Measurements from ENCODE around the gene SLC12A6. TPM values are rescaled to one million over a fixed set of nuclear protein-coding genes. Genes with fewer than 3 reads are reported as not detected.

Gene SLC12A6
- total and polyA plus RNA-seq, 5 experiments from 2014 or later = 4.0 to 138 (median 13.3) TPM

GRCh38 chr15:34336991-34337556, 507 bp downstream of the SLC12A6 start:
- Mint-ChIP-seq H3K27me3 (no peaks in the 10 kb centered on the region), H3K9me3 (no peaks in the 10 kb centered on the region), H3K36me3 (peaks cover 5 to 27% (median 7%) of the 10 kb centered on the region in 3 donors), H3K4me1 (peaks cover 25 to 77% (median 61%) of the 10 kb centered on the region in 4 donors), H3K27ac (peak overlapping the region; percentile 90 to 99 (median 97)), H3K4me3 (peak overlapping the region; percentile 91 to 100 (median 99))
- POLR2A ChIA-PET = interaction anchor here (0.8 to 9.0 kb wide), 13 partner anchors 14 to 294 kb away, joined by 3 to 215 read pairs (median 4); partner anchors contain the start of genes EMC7, GOLGA8B, KATNBL1 and LPCAT4
- ATAC-seq = peak; percentile 17 to 21
- DNase-seq = peak in 7 of 10 donors; percentile 10 to 65 (median 16)

DNA sequence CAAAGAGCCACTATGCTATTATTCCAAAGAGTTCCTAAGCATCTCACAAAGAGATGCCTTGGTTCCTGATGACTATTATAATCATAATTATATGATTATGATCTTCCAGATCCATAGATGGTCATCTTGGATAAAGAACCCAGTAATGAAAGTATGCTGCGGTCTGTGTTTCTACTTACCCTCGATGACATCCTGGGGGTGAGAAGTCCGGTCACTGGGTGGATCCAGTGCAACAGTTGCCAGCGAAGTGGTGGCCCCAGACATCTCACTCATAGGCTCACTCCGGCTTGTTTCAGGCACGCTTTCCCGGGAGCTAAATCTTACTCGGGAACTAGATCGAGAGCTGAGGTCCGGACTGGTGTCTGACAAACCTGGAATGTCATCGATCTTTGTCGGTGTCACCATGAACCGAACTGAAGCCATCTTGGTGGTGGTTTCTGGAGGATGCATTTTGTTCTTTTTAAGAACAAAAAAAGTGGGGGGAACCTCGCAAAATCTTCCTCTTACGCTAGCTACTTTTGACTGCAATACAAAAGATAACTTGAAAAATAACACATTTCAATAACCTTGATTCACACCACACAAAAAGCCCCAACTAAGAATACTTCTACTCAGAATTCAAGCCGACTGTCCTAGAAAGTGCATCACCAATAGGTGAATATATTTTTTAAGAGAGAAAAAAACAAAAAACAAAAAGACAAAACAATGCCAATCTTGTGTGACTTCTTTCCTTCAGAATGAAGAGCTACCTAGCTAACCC, 1.2 kb downstream of the SLC12A6 start:
- POLR2A ChIA-PET = interaction anchor here (0.8 to 9.0 kb wide), 7 partner anchors 13 to 247 kb away, joined by 3 to 215 read pairs (median 6); partner anchors contain the start of genes EMC7, GOLGA8B, LPCAT4 and PGBD4
- Mint-ChIP-seq H3K27ac (peak overlapping the region; percentile 90 to 99 (median 97)), H3K9me3 (no peaks in the 10 kb centered on the region), H3K27me3 (no peaks in the 10 kb centered on the region), H3K36me3 (peaks cover 1 to 21% (median 5%) of the 10 kb centered on the region in 3 donors), H3K4me1 (peaks cover 27 to 77% (median 60%) of the 10 kb centered on the region in 4 donors), H3K4me3 (peak overlapping the region; percentile 91 to 100 (median 99))
- no peak for ATAC-seq
- DNase-seq = peak in 2 of 10 donors; percentile 24 to 28

- Mint-ChIP-seq H3K4me1 (peaks cover 30 to 82% (median 59%) of the 10 kb centered on the region in 4 donors), H3K4me3 (peak overlapping the region; percentile 91 to 100 (median 99)), H3K9me3 (no peaks in the 10 kb centered on the region), H3K27me3 (no peaks in the 10 kb centered on the region), H3K36me3 (peaks cover 0 to 11% (median 2%) of the 10 kb centered on the region in 3 donors), H3K27ac (peak overlapping the region; percentile 90 to 99 (median 97))
- ATAC-seq (no peak), DNase-seq (no peak)
- POLR2A ChIA-PET = interaction anchor here (1.1 to 9.0 kb wide), 3 partner anchors 12 to 32 kb away, joined by 4 to 215 read pairs (median 44); partner anchors contain the start of gene LPCAT4
Observed at GRCh38 chr15:34335176-34336032, 2.2 kb downstream of the SLC12A6 start.

GRCh38 chr15:34334672-34335071, 2.9 kb downstream of the SLC12A6 start:
- POLR2A ChIA-PET = interaction anchor here (1.5 to 9.0 kb wide), 2 partner anchors 11 to 33 kb away, joined by 6 to 215 read pairs; partner anchors contain the start of gene LPCAT4
- Mint-ChIP-seq H3K36me3 (peaks cover 0 to 4% (median 0%) of the 10 kb centered on the region in 3 donors), H3K9me3 (no peaks in the 10 kb centered on the region), H3K4me1 (peaks cover 32 to 82% (median 59%) of the 10 kb centered on the region in 4 donors), H3K27me3 (no peaks in the 10 kb centered on the region), H3K27ac (peak overlapping the region; percentile 53 to 99 (median 95)), H3K4me3 (peak overlapping the region; percentile 91 to 100 (median 99))
- ATAC-seq (no peak), DNase-seq (no peak)

DNA sequence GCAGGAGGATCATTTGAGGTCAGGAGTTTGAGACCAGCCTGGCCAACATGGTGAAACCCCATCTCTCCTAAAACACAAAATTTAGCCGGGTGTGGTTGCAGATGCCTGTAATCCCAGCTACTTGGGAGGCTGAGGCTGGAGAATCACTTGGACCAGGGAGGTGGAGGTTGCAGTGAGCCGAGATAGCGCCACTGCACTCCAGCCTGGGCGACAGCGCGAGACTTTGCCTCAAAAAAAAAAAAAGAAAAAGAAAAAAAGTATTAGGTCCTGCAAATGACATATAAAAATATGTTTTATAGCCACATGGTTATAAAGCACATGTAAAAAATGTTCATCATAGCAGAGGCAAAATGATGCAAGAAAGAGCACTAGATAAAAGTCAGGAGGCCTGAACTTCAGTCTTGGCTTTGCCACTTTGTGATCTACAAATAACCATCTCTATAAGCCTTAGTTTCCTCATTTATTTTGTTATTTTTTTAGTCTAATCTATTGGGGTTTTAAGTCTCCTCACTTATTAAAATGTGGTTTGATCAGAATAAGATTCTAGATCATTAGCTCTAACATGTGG, 4.9 kb downstream of the SLC12A6 start:
- ATAC-seq = no peak
- Mint-ChIP-seq H3K36me3 (no peaks in the 10 kb centered on the region), H3K4me3 (peak overlapping the region in 8 of 10 donors; percentile 20 to 71 (median 51)), H3K27me3 (no peaks in the 10 kb centered on the region), H3K4me1 (peaks cover 37 to 93% (median 68%) of the 10 kb centered on the region in 4 donors), H3K9me3 (no peaks in the 10 kb centered on the region), H3K27ac (peak overlapping the region; percentile 48 to 99 (median 88))
- no peak for DNase-seq
- POLR2A ChIA-PET = interaction anchor here (0.6 to 9.0 kb wide), 4 partner anchors 9 to 108 kb away, joined by 3 to 215 read pairs (median 4); partner anchors contain the start of gene EMC4

DNA sequence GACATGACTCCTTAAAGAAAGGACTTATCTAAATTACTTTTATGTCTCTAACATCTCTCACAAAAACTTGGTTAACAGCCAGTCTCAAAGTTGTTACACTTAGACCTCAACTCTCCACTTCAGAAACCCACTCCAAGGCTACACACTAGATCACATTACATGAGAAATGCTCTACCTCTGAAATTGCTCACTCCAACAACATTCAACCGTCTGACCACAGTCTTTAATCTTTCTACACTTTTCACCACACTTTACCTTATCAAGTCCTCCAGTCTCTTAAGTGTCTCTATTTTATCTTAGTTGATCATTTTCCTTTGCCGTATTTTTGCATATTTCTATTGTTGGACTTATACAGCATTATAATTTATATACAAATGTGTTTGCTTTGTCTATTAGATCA, 5.8 kb downstream of the SLC12A6 start:
- peaks cover 34 to 97% (median 67%) of the 10 kb centered on the region in 4 donors for H3K4me1 Mint-ChIP-seq
- ATAC-seq (peak; percentile 76 to 77), DNase-seq (peak in 5 of 10 donors; percentile 15 to 59 (median 39))
- no peaks in the 10 kb centered on the region for H3K27me3 Mint-ChIP-seq
- H3K27ac Mint-ChIP-seq = peak overlapping the region; percentile 24 to 99 (median 84)
- POLR2A ChIA-PET = interaction anchor here (9.0 kb wide), 1 partner anchor 8 kb away, joined by 215 read pairs; no protein-coding TSS in a partner anchor
- no peaks in the 10 kb centered on the region for H3K36me3 Mint-ChIP-seq
- peak overlapping the region; percentile 6 to 71 (median 48) for H3K4me3 Mint-ChIP-seq
- no peaks in the 10 kb centered on the region for H3K9me3 Mint-ChIP-seq

DNA sequence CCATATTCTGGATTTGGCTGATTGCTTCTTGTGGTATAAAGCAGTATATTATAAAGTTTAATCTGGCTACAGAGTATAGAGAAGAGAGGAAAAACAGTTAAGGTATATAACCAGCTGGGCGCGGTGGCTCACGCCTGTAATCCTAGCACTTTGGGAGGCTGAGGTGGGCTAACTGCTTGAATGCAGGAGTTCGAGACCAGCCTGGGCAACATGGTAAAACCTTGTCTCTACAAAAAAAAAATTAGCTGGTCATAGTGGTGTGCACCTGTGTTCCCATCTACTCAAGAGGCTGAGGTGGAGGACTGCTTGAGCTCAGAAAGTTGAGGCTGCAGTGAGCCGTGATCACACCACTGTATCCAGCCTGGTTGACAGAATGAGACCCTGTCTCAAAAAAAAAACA, 7.3 kb downstream of the SLC12A6 start:
- Mint-ChIP-seq H3K4me1 (peaks cover 23 to 96% (median 62%) of the 10 kb centered on the region in 4 donors), H3K36me3 (no peaks in the 10 kb centered on the region), H3K4me3 (peak overlapping the region in 7 of 10 donors; percentile 3 to 69 (median 39)), H3K9me3 (no peaks in the 10 kb centered on the region), H3K27ac (peak overlapping the region in 9 of 10 donors; percentile 69 to 92 (median 89)), H3K27me3 (no peaks in the 10 kb centered on the region)
- ATAC-seq (no peak), DNase-seq (no peak)
- POLR2A ChIA-PET = interaction anchor here (0.8 to 15.0 kb wide), 5 partner anchors 6 to 228 kb away, joined by 3 to 215 read pairs (median 7); partner anchors contain the start of genes EMC4, EMC7, NOP10 and NUTM1

GRCh38 chr15:34329006-34329405, 8.6 kb downstream of the SLC12A6 start:
- peak overlapping the region; percentile 24 to 81 (median 72) for H3K4me3 Mint-ChIP-seq
- no peaks in the 10 kb centered on the region for H3K27me3 Mint-ChIP-seq
- no peak for ATAC-seq
- POLR2A ChIA-PET = interaction anchor here (0.9 to 15.0 kb wide), 4 partner anchors 7 to 38 kb away, joined by 3 to 215 read pairs (median 28); partner anchors contain the start of genes LPCAT4, NOP10 and SLC12A6
- peaks cover 21 to 87% (median 62%) of the 10 kb centered on the region in 4 donors for H3K4me1 Mint-ChIP-seq
- H3K27ac Mint-ChIP-seq = peak overlapping the region; percentile 71 to 95 (median 91)
- DNase-seq = no peak
- H3K36me3 Mint-ChIP-seq = no peaks in the 10 kb centered on the region
- H3K9me3 Mint-ChIP-seq = no peaks in the 10 kb centered on the region

DNA sequence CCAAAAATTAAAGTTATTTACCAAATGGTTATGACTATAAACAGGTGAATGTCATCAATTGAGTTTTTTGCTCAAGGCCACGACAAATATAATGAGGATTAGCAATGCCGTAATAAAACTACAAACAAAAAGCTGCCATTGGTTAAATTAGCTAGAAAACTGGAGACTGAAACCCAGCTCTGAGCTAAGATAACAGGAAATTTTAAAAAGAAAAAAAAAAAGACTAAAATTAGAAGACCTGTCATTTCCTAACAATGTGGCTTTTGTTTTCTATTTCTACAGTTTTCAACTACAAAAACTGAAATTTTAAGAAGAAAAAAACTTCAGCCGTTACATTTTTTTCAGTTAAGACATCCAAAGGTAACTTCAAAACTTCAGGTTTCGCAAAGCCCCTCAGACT, 9.7 kb downstream of the SLC12A6 start:
- H3K4me3 Mint-ChIP-seq = peak overlapping the region; percentile 57 to 82 (median 76)
- ATAC-seq (peak; percentile 12), DNase-seq (no peak)
- H3K27me3 Mint-ChIP-seq = no peaks in the 10 kb centered on the region
- H3K36me3 Mint-ChIP-seq = no peaks in the 10 kb centered on the region
- POLR2A ChIA-PET = interaction anchor here (0.7 to 15.0 kb wide), 6 partner anchors 9 to 75 kb away, joined by 3 to 215 read pairs (median 6); partner anchors contain the start of genes LPCAT4, NOP10, NUTM1 and SLC12A6
- no peaks in the 10 kb centered on the region for H3K9me3 Mint-ChIP-seq
- H3K4me1 Mint-ChIP-seq = peaks cover 19 to 85% (median 58%) of the 10 kb centered on the region in 4 donors
- H3K27ac Mint-ChIP-seq = peak overlapping the region; percentile 71 to 94 (median 91)

DNA sequence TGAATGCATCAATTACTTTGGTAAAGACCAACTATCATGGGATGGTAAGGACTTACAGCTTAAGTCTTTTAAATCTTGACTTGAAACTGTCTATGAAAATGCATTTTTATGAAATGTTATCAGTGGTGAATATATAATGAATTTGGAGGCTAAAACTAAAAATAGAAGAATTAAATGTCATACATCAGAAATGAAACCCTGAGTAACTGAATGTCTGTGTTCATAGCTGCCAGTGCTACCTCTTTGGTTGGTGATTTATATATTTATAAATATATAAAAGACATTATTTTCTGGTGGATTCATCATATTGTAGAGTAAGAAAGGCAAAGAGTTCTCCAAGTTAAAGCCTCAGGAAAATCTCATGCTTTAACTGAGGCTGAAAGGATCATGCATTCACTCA, 12.2 kb downstream of the SLC12A6 start:
- Mint-ChIP-seq H3K4me3 (peak overlapping the region in 1 of 10 donors; percentile 54), H3K4me1 (peaks cover 15 to 68% (median 54%) of the 10 kb centered on the region in 4 donors), H3K27ac (peak overlapping the region in 5 of 10 donors; percentile 1 to 76 (median 46)), H3K9me3 (no peaks in the 10 kb centered on the region), H3K27me3 (no peaks in the 10 kb centered on the region), H3K36me3 (no peaks in the 10 kb centered on the region)
- ATAC-seq (no peak), DNase-seq (no peak)
- POLR2A ChIA-PET = interaction anchor here (0.6 to 15.0 kb wide), 3 partner anchors 11 to 240 kb away, joined by 3 to 215 read pairs (median 4); partner anchors contain the start of gene SLC12A6

DNA sequence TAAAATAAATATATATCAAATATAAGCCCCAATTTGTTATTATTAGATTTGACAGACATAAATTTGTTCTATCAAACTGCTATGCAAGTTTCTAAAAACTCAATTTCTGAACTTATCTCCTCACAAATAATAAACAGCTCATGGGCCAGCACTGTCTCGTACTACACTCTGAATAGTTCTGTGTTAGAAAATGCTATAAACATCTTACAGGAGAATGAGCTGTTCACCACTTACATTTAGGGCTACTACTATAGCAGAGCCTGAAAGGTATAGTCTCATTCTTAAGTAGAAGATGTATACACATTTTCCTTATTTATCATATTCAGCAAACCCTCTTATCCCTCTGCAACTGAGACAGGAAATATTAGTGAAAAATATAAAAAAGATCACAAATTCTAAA, 12.6 kb downstream of the SLC12A6 start:
- Mint-ChIP-seq H3K27ac (peak overlapping the region in 4 of 10 donors; percentile 19 to 66 (median 46)), H3K9me3 (no peaks in the 10 kb centered on the region), H3K36me3 (no peaks in the 10 kb centered on the region), H3K27me3 (no peaks in the 10 kb centered on the region), H3K4me1 (peaks cover 14 to 68% (median 54%) of the 10 kb centered on the region in 4 donors), H3K4me3 (peak overlapping the region in 3 of 10 donors; percentile 4 to 22 (median 19))
- POLR2A ChIA-PET = interaction anchor here (0.6 to 15.0 kb wide), 3 partner anchors 11 to 239 kb away, joined by 3 to 215 read pairs (median 4); partner anchors contain the start of gene SLC12A6
- no peak for ATAC-seq
- no peak for DNase-seq
